Hepatocyte (in vitro differentiated cells): ENCODE data around the gene SLC25A28.
"Not testable (repeated sequence)": the region's sequence is repeated elsewhere in the genome, so short reads cannot be mapped to it uniquely, and the experiment has no call there.

Experiments used
- CTCF ChIP-seq: fragments of 200-600 bp; sonication (generic); IDR thresholded peaks from 2 replicates; pipeline ENCODE4 v1.5.1; 2016; ENCODE audit warnings: antibody characterized with exemption, mild to moderate bottlenecking; ENCODE audit not compliant: poor library complexity
- EZH2 ChIP-seq: fragments of 200-600 bp; sonication (generic); IDR thresholded peaks from 2 replicates; pipeline ENCODE4 v1.6.1; 2016; ENCODE audit warnings: antibody characterized with exemption, mild to moderate bottlenecking, borderline replicate concordance

- not testable (repeated sequence) for TF ChIP-seq EZH2, CTCF
These were observed 23.5 kb downstream of the SLC25A28 start for GRCh38 chr10:99596708-99597107.
